Memory B cell (primary cell): ENCODE data around the gene FOXE1.

Experiments used
- ATAC-seq: fragments of 150-1000 bp; cut with Tn5 transposase; 2 replicates; pipeline ENCODE4 v1.10.0; 2021; ENCODE audit warnings: low read depth, mild to moderate bottlenecking, moderate library complexity
- DNase-seq, 2 donors: peaks; one replicate each; pipeline ENCODE4 v3.0.0; 2022; ENCODE audit warnings: low spot score in 2 of 2
- H3K27ac Mint-ChIP-seq: one replicate; pipeline ENCODE4 v1.8.0; 2022; ENCODE audit warnings: mild to moderate bottlenecking, moderate library complexity, mixed read lengths
- H3K27me3 Mint-ChIP-seq: one replicate; pipeline ENCODE4 v1.8.0; 2022; ENCODE audit warnings: mixed read lengths
- H3K36me3 Mint-ChIP-seq: one replicate; pipeline ENCODE4 v1.8.0; 2022; ENCODE audit warnings: mild to moderate bottlenecking, mixed read lengths
- H3K4me1 Mint-ChIP-seq: one replicate; pipeline ENCODE4 v1.8.0; 2022; ENCODE audit warnings: mixed read lengths
- H3K4me3 Mint-ChIP-seq: one replicate; pipeline ENCODE4 v1.8.0; 2022; ENCODE audit warnings: mild to moderate bottlenecking, moderate library complexity, mixed read lengths
- H3K9me3 Mint-ChIP-seq: one replicate; pipeline ENCODE4 v1.8.0; 2022; ENCODE audit warnings: mixed read lengths

The FOXE1 gene

GRCh38 chr9:97853056-97853843 lies at the start of gene FOXE1:
Gene FOXE1 (plus strand): TSS chr9:97853226. CDS start chr9:97853915, 689 bp downstream.
- peaks cover 4% of the 10 kb centered on the region for H3K4me1 Mint-ChIP-seq
- H3K27me3 Mint-ChIP-seq, result peaks cover 18% of the 10 kb centered on the region
- peaks cover 1% of the 10 kb centered on the region for H3K36me3 Mint-ChIP-seq
- DNase-seq, result no peak
- peak within 1 kb of the TSS; percentile 71 for H3K27ac Mint-ChIP-seq
- H3K4me3 Mint-ChIP-seq, result peak within 1 kb of the TSS; percentile 78
- peak; percentile 17 for ATAC-seq
- no peaks in the 10 kb centered on the region for H3K9me3 Mint-ChIP-seq

- Mint-ChIP-seq H3K4me1 (peaks cover 9% of the 10 kb centered on the region), H3K36me3 (no peaks in the 10 kb centered on the region), H3K27me3 (peaks cover 18% of the 10 kb centered on the region), H3K4me3 (peak overlapping the region; percentile 83), H3K27ac (no peak overlapping the region), H3K9me3 (no peaks in the 10 kb centered on the region)
- DNase-seq (no peak), ATAC-seq (no peak)
Observed at GRCh38 chr9:97804059-97804365, 49.0 kb upstream of the FOXE1 start.

GRCh38 chr9:97806721-97807120 lies 46.3 kb upstream of the FOXE1 start:
- H3K4me3 Mint-ChIP-seq, result no peak overlapping the region
- H3K27ac Mint-ChIP-seq, result no peak overlapping the region
- no peaks in the 10 kb centered on the region for H3K9me3 Mint-ChIP-seq
- no peak for DNase-seq
- no peaks in the 10 kb centered on the region for H3K36me3 Mint-ChIP-seq
- H3K4me1 Mint-ChIP-seq, result peaks cover 9% of the 10 kb centered on the region
- H3K27me3 Mint-ChIP-seq, result peaks cover 18% of the 10 kb centered on the region
- no peak for ATAC-seq

- ATAC-seq, result no peak
- no peak for DNase-seq
- no peaks in the 10 kb centered on the region for H3K36me3 Mint-ChIP-seq
- peaks cover 9% of the 10 kb centered on the region for H3K4me1 Mint-ChIP-seq
- H3K27ac Mint-ChIP-seq, result no peak overlapping the region
- peaks cover 18% of the 10 kb centered on the region for H3K27me3 Mint-ChIP-seq
- H3K9me3 Mint-ChIP-seq, result no peaks in the 10 kb centered on the region
- no peak overlapping the region for H3K4me3 Mint-ChIP-seq
Observed at GRCh38 chr9:97807681-97808080, 45.3 kb upstream of the FOXE1 start.

- ATAC-seq (no peak), DNase-seq (no peak)
- peaks cover 2% of the 10 kb centered on the region for H3K9me3 Mint-ChIP-seq
- H3K36me3 Mint-ChIP-seq, result no peaks in the 10 kb centered on the region
- no peak overlapping the region for H3K4me3 Mint-ChIP-seq
- no peak overlapping the region for H3K27ac Mint-ChIP-seq
- peaks cover 18% of the 10 kb centered on the region for H3K27me3 Mint-ChIP-seq
- peaks cover 5% of the 10 kb centered on the region for H3K4me1 Mint-ChIP-seq
Observed at GRCh38 chr9:97808415-97808814, 44.6 kb upstream of the FOXE1 start.

GRCh38 chr9:97808972-97809371 lies 44.1 kb upstream of the FOXE1 start:
- peaks cover 18% of the 10 kb centered on the region for H3K27me3 Mint-ChIP-seq
- ATAC-seq, result no peak
- H3K36me3 Mint-ChIP-seq, result no peaks in the 10 kb centered on the region
- H3K4me3 Mint-ChIP-seq, result no peak overlapping the region
- peaks cover 3% of the 10 kb centered on the region for H3K9me3 Mint-ChIP-seq
- H3K4me1 Mint-ChIP-seq, result peaks cover 3% of the 10 kb centered on the region
- no peak for DNase-seq
- no peak overlapping the region for H3K27ac Mint-ChIP-seq

- Mint-ChIP-seq H3K4me1 (no peaks in the 10 kb centered on the region), H3K4me3 (no peak overlapping the region), H3K27ac (no peak overlapping the region), H3K36me3 (no peaks in the 10 kb centered on the region), H3K27me3 (peaks cover 13% of the 10 kb centered on the region), H3K9me3 (peaks cover 3% of the 10 kb centered on the region)
- ATAC-seq (no peak), DNase-seq (no peak)
Observed at GRCh38 chr9:97809666-97810344, 43.2 kb upstream of the FOXE1 start.

GRCh38 chr9:97811533-97812246 lies 41.3 kb upstream of the FOXE1 start:
- H3K4me1 Mint-ChIP-seq, result no peaks in the 10 kb centered on the region
- no peak overlapping the region for H3K4me3 Mint-ChIP-seq
- H3K36me3 Mint-ChIP-seq, result no peaks in the 10 kb centered on the region
- no peak overlapping the region for H3K27ac Mint-ChIP-seq
- DNase-seq, result no peak
- ATAC-seq, result no peak
- H3K9me3 Mint-ChIP-seq, result peaks cover 3% of the 10 kb centered on the region
- peaks cover 11% of the 10 kb centered on the region for H3K27me3 Mint-ChIP-seq

- DNase-seq, result no peak
- Mint-ChIP-seq H3K9me3 (peaks cover 3% of the 10 kb centered on the region), H3K4me1 (no peaks in the 10 kb centered on the region), H3K4me3 (no peak overlapping the region), H3K36me3 (no peaks in the 10 kb centered on the region), H3K27ac (no peak overlapping the region), H3K27me3 (peaks cover 11% of the 10 kb centered on the region)
- no peak for ATAC-seq
Observed at GRCh38 chr9:97812247-97812543, 40.8 kb upstream of the FOXE1 start.

GRCh38 chr9:97813072-97813471 lies 40.0 kb upstream of the FOXE1 start:
- no peak overlapping the region for H3K4me3 Mint-ChIP-seq
- peaks cover 2% of the 10 kb centered on the region for H3K36me3 Mint-ChIP-seq
- H3K27me3 Mint-ChIP-seq, result peaks cover 16% of the 10 kb centered on the region
- peaks cover 3% of the 10 kb centered on the region for H3K9me3 Mint-ChIP-seq
- DNase-seq (no peak), ATAC-seq (no peak)
- H3K4me1 Mint-ChIP-seq, result no peaks in the 10 kb centered on the region
- H3K27ac Mint-ChIP-seq, result no peak overlapping the region

GRCh38 chr9:97819735-97820134 lies 33.3 kb upstream of the FOXE1 start:
- peaks cover 6% of the 10 kb centered on the region for H3K9me3 Mint-ChIP-seq
- H3K27me3 Mint-ChIP-seq, result peaks cover 29% of the 10 kb centered on the region
- no peak overlapping the region for H3K27ac Mint-ChIP-seq
- peaks cover 6% of the 10 kb centered on the region for H3K36me3 Mint-ChIP-seq
- ATAC-seq (no peak), DNase-seq (no peak)
- no peak overlapping the region for H3K4me3 Mint-ChIP-seq
- H3K4me1 Mint-ChIP-seq, result no peaks in the 10 kb centered on the region

- no peak for DNase-seq
- peaks cover 29% of the 10 kb centered on the region for H3K27me3 Mint-ChIP-seq
- H3K4me1 Mint-ChIP-seq, result no peaks in the 10 kb centered on the region
- H3K36me3 Mint-ChIP-seq, result peaks cover 6% of the 10 kb centered on the region
- ATAC-seq, result no peak
- H3K27ac Mint-ChIP-seq, result no peak overlapping the region
- no peak overlapping the region for H3K4me3 Mint-ChIP-seq
- H3K9me3 Mint-ChIP-seq, result peaks cover 6% of the 10 kb centered on the region
Observed at GRCh38 chr9:97820373-97820772, 32.7 kb upstream of the FOXE1 start.

GRCh38 chr9:97830884-97831829 lies 21.9 kb upstream of the FOXE1 start:
- DNase-seq (no peak), ATAC-seq (no peak)
- Mint-ChIP-seq H3K27me3 (peaks cover 1% of the 10 kb centered on the region), H3K9me3 (no peaks in the 10 kb centered on the region), H3K36me3 (no peaks in the 10 kb centered on the region), H3K4me1 (peaks cover 8% of the 10 kb centered on the region), H3K27ac (no peak overlapping the region), H3K4me3 (no peak overlapping the region)
